HPDE6-E6E7 (cell line): Measurements from ENCODE around the gene SMIM21.

Experiments
- DNase-seq: peaks from one replicate; pipeline ENCODE4 v3.0.0; 2011; ENCODE audit warnings: missing footprints; ENCODE audit errors: extremely low spot score

SMIM21 gene

DNA sequence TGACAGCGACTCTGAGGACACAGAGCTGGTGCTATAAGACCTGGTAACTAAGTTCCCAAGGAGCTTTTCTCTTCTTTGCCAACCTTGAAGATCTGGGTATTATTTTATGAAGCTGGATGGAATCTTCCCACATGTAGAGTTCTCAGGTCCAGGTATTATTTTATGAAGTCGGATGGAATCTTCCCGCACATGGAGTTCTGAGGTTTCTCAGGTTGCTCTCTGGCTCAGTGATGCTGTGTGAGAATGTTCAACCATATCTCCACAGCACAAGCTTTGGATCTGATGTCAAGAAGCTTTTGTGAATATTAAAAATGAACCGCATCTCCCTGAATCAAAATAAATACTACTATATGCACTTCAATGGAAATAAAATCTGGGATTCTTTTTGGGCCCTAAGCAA is at the start of gene SMIM21:
TSS of gene SMIM21 (minus strand) at position 101 of the 400 bp plus-strand sequence. CDS start 140 bp downstream, outside the sequence.
- DNase-seq = no peak

DNA sequence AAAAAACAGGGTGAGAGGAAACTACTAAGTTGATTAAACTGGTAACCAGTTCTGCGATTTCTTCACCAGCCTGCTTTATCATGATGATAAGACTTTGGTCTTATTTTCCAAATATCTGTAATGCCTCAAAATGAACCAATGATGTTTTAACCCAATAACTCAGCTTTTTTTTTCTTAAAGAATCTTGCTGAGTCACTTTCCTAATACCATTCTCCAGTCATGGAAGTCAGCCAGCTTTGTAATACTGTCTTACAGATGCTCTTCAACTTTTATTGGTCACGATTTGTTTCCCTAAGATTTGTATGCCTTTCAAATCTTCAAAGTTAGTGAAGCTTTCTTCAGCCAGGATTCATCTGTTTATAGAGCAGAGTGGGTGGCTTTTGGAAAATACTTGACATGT is 47.7 kb upstream of the SMIM21 start:
- no peak for DNase-seq

GRCh38 chr18:75474332-75474731 is 46.8 kb upstream of the SMIM21 start:
- DNase-seq = no peak

- no peak for DNase-seq
Measured at GRCh38 chr18:75473316-75473715, 45.8 kb upstream of the SMIM21 start.

- DNase-seq = no peak
Measured at GRCh38 chr18:75472906-75473305, 45.4 kb upstream of the SMIM21 start.

DNA sequence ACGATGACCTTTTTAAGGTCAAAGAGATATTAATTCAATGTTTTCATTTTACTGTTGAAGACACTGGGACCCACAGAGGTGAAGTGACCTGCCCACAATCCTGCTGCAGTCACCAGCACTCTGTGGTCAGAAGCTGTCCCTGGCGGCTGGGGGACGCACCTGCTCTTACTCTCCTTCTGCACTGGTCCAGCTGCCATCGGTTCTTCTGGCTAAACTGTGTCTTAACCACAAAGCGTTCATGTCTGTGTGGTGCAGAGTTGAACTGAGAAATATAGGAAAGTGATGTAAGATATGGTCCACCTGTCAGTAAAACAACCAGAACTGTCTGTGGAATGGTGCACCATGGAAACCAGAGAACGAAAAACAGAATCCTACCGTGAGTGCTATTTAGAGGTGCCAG is 44.9 kb upstream of the SMIM21 start:
- DNase-seq = no peak

GRCh38 chr18:75471850-75472249 is 44.3 kb upstream of the SMIM21 start:
- DNase-seq = no peak

DNA sequence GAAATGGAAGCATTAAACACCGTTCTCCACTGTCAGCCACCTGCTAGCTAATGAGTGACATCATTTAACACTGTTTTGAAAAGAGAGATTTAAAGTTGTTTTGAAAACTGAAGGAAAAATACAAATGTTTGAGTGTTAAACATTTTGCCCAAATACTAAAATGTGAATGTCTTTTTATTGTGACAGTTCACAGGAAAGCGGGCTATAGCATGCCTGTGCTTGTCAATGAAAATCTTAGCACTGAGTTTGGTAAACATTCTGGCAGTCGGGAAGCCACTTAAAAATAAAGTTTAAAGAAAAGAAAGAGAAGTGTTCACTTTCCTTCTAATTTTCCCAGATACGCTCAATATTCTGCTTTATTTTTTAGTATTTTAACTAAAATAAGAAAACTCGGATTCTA is 40.3 kb upstream of the SMIM21 start:
- no peak for DNase-seq

DNA sequence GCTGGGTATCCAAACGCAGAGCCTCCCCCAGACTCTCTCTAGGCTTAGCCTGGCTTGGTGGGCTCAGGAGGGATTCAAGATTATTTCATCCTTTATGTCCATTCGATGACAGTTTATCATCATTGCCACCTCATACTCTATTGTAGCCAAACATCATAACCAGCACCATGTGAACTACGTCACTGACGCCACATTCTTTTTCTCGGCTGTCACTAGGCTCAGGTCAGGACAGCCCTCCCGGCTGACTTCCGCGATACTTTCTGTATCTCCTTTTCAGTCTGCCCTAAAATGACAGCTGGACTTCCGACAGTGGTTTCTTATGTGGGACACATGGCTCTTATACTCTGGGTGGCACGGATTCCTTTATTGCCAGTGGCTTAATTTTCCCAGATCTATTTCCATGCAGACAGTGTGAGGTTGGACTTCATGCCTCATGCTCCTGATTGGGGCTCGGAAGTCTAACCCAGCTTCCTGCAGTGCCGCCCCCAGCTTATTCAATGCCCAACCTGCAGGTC is 39.8 kb upstream of the SMIM21 start:
- DNase-seq = no peak

DNA sequence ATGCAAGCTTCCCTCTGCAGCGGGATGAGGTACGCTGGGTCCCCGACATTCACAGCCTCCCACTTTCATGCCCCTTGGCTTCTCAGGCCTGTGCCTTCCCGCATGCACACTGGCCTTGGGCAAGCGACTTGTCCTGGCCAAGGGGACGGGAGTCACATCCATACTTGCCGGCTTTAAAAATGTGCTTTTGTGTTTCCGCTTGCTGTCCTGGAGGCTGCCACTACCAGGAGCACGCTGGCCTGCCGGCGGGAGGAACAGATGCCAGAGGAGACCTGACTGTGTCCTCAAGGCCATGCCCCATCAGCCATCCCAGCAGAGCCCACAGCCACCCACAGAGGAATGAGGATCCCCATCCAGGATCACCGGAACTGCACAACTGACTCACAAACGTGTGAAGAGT is 36.9 kb upstream of the SMIM21 start:
- no peak for DNase-seq

DNA sequence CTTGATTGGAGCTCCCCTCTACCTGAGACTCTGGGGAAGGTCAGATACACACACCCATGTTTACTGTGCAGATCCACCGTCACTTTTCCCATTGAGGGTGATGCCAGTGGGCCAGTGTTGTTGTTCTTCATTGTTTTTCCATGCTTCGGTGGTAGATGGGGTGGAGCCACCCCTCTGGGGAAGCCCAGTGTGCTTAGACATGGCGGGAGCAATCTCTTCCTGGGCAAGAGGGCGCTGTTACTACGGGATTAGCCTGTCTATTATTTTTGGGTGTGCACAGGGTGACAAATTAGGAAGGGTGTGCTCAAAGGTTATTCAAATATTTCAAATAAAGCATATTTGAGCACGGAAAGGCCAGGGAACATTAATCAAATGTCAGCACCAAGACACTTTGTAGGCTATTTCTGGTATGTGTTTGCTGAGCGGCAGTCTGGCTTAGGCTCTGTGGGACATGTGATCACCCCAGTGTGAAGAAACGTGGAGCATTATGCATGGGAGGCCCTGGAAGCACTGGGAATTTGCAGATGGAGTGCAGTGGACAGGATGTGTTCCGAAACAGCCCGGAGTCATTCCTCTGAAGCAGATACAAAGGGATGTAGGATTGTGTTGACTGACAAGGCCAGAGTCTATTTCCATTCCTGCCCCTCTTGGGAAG is 34.8 kb upstream of the SMIM21 start:
- no peak for DNase-seq

- no peak for DNase-seq
Measured at GRCh38 chr18:75456199-75456631, 28.7 kb upstream of the SMIM21 start.

GRCh38 chr18:75455249-75456198 is 28.0 kb upstream of the SMIM21 start:
- no peak for DNase-seq

- DNase-seq = no peak
Measured at GRCh38 chr18:75454022-75454795, 26.7 kb upstream of the SMIM21 start.

GRCh38 chr18:75450906-75451305 is 23.4 kb upstream of the SMIM21 start:
- no peak for DNase-seq

- no peak for DNase-seq
Measured at GRCh38 chr18:75441896-75442295, 14.4 kb upstream of the SMIM21 start.

DNA sequence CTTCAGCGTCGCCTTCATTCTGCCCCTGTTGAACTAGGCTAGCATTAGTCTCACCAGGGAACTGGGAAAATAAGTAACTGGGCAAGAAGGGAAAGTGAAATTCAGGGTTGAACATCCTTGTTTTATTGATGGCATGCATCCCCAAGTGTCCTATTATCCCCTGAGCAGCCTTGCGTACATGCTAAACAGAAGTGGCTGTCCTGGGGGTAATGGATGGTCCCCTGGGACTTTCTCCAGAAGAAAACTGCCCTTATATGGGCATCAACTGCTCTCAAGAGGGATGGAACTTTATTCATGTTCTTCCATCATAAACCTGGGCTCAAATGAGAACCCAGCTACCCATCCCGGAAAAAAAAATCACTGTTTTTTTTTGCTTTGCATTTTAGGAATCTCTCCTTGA is 11.8 kb upstream of the SMIM21 start:
- no peak for DNase-seq

GRCh38 chr18:75438891-75439290 is 11.4 kb upstream of the SMIM21 start:
- DNase-seq = no peak

- DNase-seq = no peak
Measured at GRCh38 chr18:75437979-75438378, 10.5 kb upstream of the SMIM21 start.

- no peak for DNase-seq
Measured at GRCh38 chr18:75433098-75433497, 5.6 kb upstream of the SMIM21 start.

GRCh38 chr18:75429975-75430374 is 2.5 kb upstream of the SMIM21 start:
- DNase-seq = no peak

DNA sequence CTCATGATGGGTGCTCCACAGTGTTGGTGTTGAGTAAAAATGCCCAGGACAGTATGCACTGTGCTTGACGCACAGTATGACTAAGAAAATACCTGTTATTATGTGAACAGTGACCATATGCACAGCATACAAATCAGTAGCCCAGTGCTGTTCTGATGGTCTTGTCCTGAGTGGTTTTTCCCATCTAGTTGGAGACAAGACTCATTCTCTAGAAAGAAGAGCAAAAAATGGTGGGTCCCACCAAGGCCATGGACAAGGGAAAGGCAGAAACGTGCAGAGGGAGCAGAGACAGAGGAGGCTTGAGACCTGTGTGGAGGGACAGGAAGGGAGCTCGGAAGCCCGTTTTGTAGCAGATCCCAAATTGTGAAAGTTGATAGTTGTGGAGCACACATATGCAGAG is 987 bp upstream of the SMIM21 start:
- no peak for DNase-seq
